ENCODE data around the gene TBX10.
"Not testable (repeated sequence)": the region's sequence is repeated elsewhere in the genome, so short reads cannot be mapped to it uniquely, and the experiment has no call there.

Gene TBX10

DNA sequence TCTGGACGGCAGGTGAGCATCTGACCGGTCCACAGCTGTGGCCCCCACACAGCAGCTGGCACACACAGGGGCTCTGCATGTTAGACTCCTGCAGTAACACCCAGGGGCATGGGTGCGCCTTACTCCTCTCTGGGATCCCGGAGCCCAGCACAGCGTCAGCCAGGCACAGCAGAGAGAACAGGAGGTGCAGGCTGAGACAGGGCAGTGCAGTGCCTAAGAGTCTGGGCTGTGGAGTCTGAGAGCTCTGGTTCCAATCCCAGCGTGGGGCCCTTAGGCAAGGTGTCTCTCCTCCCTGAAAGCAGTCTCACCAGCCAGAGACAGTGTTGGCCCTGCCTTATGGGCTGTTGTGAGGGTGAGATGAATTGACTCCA is 12.1 kb downstream of the TBX10 start:
- DNase-seq (ENCODE audit: insufficient read length, low spot score) (no peak), FAIRE-seq (no peak)
- TF ChIP-seq POLR2A (IDR thresholded peaks at IDR 0.05; ENCODE audit: low read depth, low read length), result no peak

GRCh38 chr11:67626970-67627369 is 12.6 kb downstream of the TBX10 start:
- no peak for TF ChIP-seq POLR2A (IDR thresholded peaks at IDR 0.05; ENCODE audit: low read depth, low read length)
- DNase-seq (ENCODE audit: insufficient read length, low spot score) (no peak), FAIRE-seq (no peak)

GRCh38 chr11:67626131-67626833 is 13.3 kb downstream of the TBX10 start:
- not testable (repeated sequence) for FAIRE-seq; DNase-seq (ENCODE audit: insufficient read length, low spot score)

GRCh38 chr11:67623795-67624194 is 15.8 kb downstream of the TBX10 start:
- DNase-seq (ENCODE audit: insufficient read length, low spot score); FAIRE-seq: not testable (repeated sequence)

GRCh38 chr11:67622905-67623304 is 16.7 kb downstream of the TBX10 start:
- not testable (repeated sequence) for FAIRE-seq; DNase-seq (ENCODE audit: insufficient read length, low spot score)

GRCh38 chr11:67621928-67622327 is 17.6 kb downstream of the TBX10 start:
- DNase-seq (ENCODE audit: insufficient read length, low spot score); FAIRE-seq: not testable (repeated sequence)

GRCh38 chr11:67620621-67621020 is 18.9 kb downstream of the TBX10 start:
- not testable (repeated sequence) for FAIRE-seq; DNase-seq (ENCODE audit: insufficient read length, low spot score)

GRCh38 chr11:67619683-67620618 is 19.6 kb downstream of the TBX10 start:
- DNase-seq (ENCODE audit: insufficient read length, low spot score); FAIRE-seq: not testable (repeated sequence)

DNA sequence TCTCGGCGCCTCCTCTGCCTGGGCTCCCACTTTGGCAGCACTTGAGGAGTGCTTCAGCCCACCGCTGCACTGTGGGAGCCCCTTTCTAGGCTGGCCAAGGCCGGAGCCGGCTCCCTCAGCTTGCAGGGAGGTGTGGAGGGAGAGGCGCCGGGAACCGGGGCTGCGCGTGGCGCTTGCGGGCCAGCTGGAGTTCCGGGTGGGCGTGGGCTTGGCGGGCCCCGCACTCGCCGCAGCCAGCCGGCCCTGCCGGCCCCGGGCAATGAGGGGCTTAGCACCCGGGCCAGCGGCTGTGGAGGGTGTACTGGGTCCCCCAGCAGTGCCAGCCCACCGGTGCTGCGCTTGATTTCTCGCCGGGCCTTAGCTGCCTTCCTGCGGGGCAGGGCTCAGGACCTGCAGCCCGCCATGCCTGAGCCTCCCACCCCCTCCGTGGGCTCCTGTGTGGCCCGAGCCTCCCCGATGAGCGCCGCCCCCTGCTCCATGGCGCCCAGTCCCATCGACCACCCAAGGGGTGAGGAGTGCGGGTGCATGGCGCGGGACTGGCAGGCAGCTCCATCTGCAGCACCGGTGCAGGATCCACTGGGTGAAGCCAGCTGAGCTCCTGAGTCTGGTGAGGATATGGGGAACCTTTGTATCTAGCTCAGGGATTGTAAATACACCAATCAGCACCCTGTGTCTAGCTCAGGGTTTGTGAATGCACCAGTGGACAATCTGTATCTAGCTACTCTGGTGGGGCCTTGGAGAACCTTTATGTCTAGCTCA is 20.5 kb downstream of the TBX10 start:
- not testable (repeated sequence) for FAIRE-seq; DNase-seq (ENCODE audit: insufficient read length, low spot score)

DNA sequence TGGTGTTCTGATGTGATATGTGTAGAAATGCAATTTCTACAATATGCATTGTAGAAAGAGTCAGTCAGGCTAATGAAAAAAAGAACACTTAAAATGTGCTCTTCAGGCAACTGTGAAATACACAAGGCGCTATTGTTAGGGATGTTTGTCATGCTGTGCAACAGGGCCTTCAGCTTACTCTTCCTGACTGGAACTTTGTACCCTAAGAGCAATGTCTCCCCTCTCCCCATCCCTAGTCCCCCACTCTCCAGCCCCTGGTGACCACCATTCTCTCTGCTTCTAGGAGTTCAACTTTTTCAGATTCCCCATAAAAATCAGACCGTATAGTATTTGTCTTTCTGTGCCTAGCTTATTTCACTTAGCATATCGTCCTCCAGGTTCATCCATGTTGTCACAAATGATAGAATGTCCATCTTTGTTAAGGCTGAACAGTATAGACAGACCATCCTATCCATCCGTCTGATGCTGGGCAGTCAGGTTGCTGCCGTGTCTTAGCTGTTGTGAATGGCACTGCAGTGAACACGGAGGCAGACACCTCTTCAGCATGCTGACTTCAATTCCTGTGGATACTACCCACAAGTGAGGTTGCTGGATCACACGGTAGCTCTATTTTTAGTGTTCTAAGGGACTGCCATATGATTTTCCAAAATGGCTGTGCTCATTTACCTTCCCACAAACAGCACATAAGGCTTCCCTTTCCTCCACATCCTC is 22.2 kb downstream of the TBX10 start:
- FAIRE-seq, result no peak
- no peak for DNase-seq (ENCODE audit: insufficient read length, low spot score)
- no peak for TF ChIP-seq POLR2A (IDR thresholded peaks at IDR 0.05; ENCODE audit: low read depth, low read length)

GRCh38 chr11:67616431-67617242 is 22.9 kb downstream of the TBX10 start:
- DNase-seq (ENCODE audit: insufficient read length, low spot score) (no peak), FAIRE-seq (no peak)
- TF ChIP-seq POLR2A (IDR thresholded peaks at IDR 0.05; ENCODE audit: low read depth, low read length), result no peak

DNA sequence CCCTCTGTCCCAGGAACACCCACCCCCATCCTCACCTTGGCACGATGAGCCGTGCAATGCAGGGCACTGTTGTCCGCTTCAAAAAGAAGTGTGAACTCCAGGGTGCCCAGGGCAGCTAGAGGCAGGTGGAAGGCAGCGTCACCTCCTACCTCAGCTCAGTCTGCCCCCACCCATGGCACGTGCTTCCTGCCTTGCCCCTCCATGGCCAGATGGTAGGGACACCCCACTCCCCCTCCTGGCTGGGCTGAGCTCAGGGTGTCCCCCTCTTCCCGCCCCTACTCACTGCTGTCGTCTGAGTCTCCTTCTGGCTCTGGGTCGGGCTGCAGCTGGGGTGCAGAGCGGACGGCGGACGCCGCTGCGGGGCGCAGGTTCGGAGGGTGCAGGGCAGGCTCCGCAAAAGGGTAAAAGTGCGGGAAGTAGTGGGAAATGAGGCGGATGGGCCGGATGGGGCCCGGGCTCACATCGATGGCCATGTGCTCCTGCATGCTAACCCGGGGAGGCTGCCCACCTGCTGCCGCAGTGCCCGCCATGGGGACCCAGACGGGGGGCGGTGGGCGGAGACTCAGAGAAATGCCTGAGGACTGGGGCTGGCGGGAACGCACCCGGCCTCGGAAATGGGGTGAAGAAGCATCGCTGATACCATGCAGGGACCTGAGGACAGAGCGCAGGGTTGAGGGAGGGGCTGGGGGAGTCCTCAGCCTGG is 23.7 kb downstream of the TBX10 start:
- no peak for DNase-seq (ENCODE audit: insufficient read length, low spot score)
- no peak for TF ChIP-seq POLR2A (IDR thresholded peaks at IDR 0.05; ENCODE audit: low read depth, low read length)
- no peak for FAIRE-seq
